HG03354 (cell line): ENCODE results near the gene ACTL7B.

Experiments used
- ATAC-seq: cut with Tn5 transposase; IDR thresholded peaks from one replicate; pipeline ENCODE4 v1.9.1; 2021; ENCODE audit warnings: mild to moderate bottlenecking; ENCODE audit not compliant: unreplicated experiment, poor library complexity, severe bottlenecking

The ACTL7B gene

DNA sequence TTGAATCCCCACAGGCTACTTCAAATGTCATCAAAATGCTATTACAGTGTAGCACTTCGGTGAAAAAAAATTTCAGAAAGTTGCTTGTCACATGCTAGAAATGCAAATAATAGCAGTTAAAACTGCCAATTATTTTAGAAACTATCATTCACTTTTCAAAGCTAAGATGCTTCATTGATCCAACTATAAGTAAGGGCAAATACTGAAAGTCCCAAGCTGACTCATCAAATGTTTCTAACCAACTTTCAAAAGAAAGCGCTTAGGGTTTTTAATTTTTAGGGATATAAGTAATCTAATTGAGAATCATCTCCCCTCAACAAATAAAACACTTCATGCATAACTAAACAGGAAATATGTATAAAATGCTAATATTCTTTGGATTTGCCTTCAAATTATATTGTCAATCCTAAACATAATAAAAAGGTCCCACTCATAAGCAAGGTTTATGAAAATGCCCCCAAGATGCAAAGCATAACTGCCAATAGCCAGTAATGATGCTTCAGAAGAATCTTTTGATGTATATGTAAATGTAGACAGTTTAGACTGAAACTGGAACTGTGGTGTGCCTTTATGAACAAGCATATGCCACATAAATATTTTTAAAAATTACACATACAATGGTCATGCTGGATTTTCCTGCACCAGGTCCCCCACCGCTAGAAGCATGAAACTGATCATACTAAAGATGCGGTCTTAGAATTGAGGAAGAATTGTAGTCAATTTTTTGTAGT, 18.4 kb upstream of the ACTL7B start:
- ATAC-seq: no peak

GRCh38 chr9:108869092-108869725, 13.4 kb upstream of the ACTL7B start:
- no peak for ATAC-seq

GRCh38 chr9:108867829-108868228, 12.0 kb upstream of the ACTL7B start:
- ATAC-seq: no peak

GRCh38 chr9:108867116-108867515, 11.3 kb upstream of the ACTL7B start:
- no peak for ATAC-seq

DNA sequence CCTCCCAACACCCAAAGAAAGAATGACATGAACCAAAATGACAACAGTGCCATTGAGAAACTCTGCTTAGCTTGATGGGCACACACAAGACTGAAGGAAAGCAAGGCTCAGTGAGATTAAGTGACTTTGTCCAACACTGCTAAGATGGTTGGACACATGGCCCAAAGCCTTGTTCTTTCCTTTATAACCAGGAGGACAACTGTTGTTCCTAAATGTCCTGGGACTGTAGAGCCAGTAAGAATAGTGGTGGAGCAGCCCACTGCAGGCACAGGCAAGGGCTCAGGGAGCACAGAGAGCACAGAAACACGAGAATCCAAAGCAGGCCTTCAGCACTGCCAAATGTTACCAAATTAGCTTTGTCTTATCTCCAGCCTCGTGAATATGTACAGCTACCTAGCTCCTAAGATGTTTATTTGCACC, 10.2 kb upstream of the ACTL7B start:
- ATAC-seq: no peak

GRCh38 chr9:108865037-108865436, 9.3 kb upstream of the ACTL7B start:
- ATAC-seq: no peak

DNA sequence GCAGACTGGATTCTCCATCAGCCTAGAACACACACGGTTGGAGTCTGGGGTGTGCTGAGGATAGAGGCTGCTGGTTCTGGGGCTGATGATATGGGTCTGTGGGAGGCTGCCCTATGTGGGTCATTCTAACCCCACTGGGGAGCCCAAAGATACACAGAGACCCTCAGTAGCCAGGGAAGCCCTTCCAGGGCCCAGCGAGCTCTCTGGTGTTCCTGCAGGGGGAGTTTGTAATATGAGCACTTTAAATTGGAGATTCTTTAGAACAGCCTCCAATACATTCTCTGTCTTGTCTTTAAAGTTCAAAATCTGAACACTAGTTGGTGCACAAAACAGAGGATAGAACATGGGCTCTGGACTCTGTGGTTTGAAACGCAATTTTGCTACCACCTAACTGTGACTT, 8.7 kb upstream of the ACTL7B start:
- ATAC-seq: no peak

- no peak for ATAC-seq
Observed at GRCh38 chr9:108863891-108864290, 8.1 kb upstream of the ACTL7B start.

- ATAC-seq: no peak
Observed at GRCh38 chr9:108861997-108862396, 6.2 kb upstream of the ACTL7B start, which contains the start of gene ACTL7A. ACTL7A (plus strand) TSS chr9:108862266; CDS start chr9:108862323, 57 bp downstream.

DNA sequence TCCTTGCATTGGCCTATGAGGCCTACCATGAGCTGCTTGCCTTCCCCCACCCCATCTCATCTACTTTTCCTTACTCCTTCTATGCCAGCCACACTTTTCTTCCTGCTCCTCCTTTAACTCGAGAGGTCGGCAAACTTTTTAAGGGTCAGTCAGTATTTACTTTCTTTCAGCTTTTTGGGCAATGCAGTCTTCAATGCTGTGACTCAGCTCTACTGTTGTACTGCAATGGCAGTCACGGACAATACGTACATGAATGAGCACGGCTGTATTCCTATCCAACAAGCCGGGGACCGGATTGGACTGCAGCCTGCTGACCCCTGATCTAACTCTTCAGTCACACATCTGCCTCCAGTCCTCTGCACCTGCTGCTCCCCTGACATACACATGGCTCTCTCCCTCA, 5.7 kb upstream of the ACTL7B start:
- no peak for ATAC-seq

- no peak for ATAC-seq
Observed at GRCh38 chr9:108860764-108861163, 5.0 kb upstream of the ACTL7B start.

GRCh38 chr9:108860354-108860753, 4.6 kb upstream of the ACTL7B start:
- no peak for ATAC-seq

GRCh38 chr9:108859459-108860114, 3.8 kb upstream of the ACTL7B start:
- no peak for ATAC-seq

DNA sequence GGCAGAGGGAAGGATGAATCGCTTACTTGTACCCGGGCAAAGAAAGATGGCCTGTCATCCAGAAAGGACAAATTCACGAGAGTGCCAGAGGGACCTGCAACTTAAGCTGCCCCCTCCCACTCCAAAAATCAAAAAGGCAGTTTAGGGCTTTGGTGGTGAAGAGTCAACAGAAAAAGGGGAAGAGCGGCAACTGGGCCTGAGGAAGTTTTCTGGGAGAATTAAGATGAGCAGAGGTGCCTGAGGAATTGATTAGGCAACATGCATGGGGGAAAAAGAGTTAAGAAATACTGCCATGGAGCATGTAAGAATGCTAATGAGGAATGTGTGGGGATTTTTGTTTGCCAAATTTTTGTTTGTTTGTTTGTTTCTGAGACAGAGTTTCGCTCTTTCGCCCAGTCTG, 1.8 kb upstream of the ACTL7B start:
- no peak for ATAC-seq

DNA sequence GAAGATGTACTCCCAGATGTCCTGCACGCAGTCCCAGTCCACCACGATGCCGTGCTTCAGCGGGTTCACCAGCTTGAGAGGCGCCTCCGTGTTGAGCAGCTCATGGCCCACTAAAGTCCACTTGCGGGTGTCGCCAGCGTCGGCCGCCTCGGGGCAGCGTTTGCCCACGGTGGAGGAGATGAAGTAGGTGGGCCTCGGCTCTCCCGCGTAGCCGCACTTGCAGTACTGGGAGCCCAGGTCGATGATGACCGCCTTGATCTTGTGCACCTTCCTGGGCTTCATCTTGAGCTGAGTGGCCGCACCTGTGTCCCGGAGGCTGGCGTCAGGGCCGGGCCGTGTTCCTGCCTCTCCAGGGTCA, 278 bp downstream of the ACTL7B start:
- no peak for ATAC-seq

DNA sequence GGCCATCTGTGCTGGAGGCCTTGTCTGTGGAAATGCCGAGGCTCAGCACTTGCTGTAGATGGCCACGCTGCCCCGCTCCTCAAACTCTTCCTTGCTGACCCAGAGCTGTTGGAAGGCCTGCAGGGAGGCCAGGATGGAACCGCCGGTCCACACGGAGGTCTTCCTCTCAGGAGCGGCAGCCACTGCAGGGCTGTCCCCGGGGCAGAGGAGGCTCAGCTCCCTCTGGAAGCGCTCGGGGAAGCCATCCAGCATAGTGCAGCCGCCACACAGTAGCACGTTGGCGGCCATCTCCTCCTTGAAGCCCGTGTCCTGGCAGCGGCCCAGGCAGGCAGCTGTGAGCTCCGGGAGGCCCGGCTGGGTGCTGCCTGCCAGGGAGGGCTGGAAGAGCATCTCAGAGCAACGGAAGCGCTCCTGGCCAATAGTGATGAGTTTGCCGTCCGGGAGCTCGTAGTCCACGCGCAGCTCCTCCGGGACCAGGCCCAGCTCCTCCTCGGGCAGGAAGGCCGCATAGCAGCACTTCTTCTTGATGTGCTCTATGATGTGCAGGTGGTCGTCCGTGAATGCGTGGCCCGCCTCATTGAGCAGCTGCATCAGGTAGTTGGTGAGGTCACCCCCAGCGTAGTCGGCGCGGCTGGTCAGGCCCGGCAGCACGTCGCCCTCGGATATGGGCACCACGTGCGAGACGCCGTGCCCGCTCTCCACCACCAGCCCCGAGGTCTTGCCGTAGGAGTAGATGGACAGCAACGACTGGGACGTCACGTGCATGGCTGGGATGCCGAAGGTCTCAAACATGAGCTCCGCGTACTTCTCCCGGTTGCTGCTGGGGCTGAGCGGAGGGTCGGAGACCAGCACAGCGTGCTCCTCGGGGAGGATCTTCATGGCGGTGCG, 901 bp downstream of the ACTL7B start:
- no peak for ATAC-seq

DNA sequence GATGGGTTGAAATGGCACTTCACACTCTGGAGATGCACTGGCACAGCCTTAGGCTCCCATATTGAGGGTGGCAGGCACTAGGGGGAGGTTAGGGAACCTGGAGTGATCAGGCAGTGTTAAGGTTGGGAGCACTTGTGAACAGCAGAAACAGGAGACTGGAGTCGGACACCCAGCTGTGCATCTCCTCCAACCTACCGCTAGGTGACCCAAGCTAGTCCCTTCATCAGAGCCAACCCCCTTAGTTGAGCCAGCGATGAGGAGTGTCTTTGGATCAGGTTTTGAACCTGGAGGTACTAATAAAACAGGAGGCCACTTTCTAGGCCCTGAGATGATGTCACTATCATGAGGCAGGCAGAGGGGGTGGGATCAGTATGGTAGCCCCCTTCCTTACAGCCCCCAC, 1.7 kb downstream of the ACTL7B start:
- no peak for ATAC-seq

- ATAC-seq: no peak
Observed at GRCh38 chr9:108852079-108852478, 3.7 kb downstream of the ACTL7B start.

- ATAC-seq: no peak
Observed at GRCh38 chr9:108851138-108851537, 4.6 kb downstream of the ACTL7B start.

DNA sequence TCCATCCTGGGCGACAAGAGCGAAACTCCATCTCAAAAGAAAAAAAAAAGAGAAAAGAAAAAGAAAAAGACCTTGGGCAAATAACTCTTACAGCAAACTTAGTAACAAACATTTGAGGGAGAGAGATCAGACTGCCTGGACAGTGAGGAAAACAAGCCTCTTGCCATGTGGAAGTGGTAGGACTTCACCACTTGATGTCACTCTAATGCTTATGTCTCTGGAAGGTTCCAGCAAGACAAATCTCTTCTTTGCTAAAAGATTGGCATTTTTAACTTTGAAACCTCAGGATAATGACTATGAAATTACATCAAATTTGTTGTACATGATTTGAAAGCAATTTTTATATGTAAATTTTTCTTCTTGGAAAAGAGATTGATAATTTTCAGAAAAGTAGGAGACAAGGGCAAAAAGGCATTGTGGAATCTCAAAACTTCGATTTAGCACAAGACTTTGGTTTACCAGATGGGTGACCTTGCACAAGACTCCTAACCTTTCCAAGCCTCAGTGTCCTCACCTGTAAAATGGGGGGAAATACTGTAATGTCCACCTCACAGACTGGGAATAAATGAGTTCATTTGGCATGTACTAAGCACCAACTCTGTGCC, 5.4 kb downstream of the ACTL7B start:
- ATAC-seq: no peak
